MCF 10A (cell line): ENCODE measurements around the gene NR3C1. TPM values are rescaled to one million over a fixed set of nuclear protein-coding genes. Genes with fewer than 3 reads are reported as not detected.
A peak's percentile ranks its signal among the peaks of the same experiment; 100 is the strongest.
"Not testable (repeated sequence)": the region's sequence is repeated elsewhere in the genome, so short reads cannot be mapped to it uniquely, and the experiment has no call there.

Experiments
- BruUV-seq: library from RNA; stranded (reverse); fragments of 400-500 nt; replicated peaks from 2 replicates; lab custom pipeline; 2021; lab: Mats Ljungman, UMichigan
- CTCF ChIA-PET: fragments of 300-600 bp; sonication (Branson Sonifier 250); formaldehyde crosslinking; extraction: SDS; loops from one replicate; lab custom pipeline; 2021; ENCODE audit warnings: antibody characterized with exemption, inconsistent platforms; lab: Yijun Ruan, JAX
- POLR2A ChIA-PET: fragments of 300-600, 350-650 bp; sonication (Branson Sonifier 250); formaldehyde crosslinking; extraction: SDS; loops from one replicate; lab custom pipeline; 2020; ENCODE audit warnings: antibody characterized with exemption, inconsistent platforms; lab: Yijun Ruan, JAX
- DNase-seq: peaks from one replicate; pipeline ENCODE4 v3.0.0-alpha.2; 2018; ENCODE audit not compliant: unreplicated experiment
- H3K27ac Mint-ChIP-seq: one replicate; pipeline ENCODE4 v1.8.0; 2022; ENCODE audit warnings: mild to moderate bottlenecking, low read depth, mixed read lengths; ENCODE audit not compliant: unreplicated experiment
- H3K27me3 Mint-ChIP-seq: one replicate; pipeline ENCODE4 v1.8.0; 2022; ENCODE audit warnings: mixed read lengths; ENCODE audit not compliant: insufficient read depth, unreplicated experiment
- H3K36me3 Mint-ChIP-seq: one replicate; pipeline ENCODE4 v1.8.0; 2022; ENCODE audit warnings: mild to moderate bottlenecking, moderate library complexity, mixed read lengths; ENCODE audit not compliant: insufficient read depth, unreplicated experiment
- H3K4me1 Mint-ChIP-seq: one replicate; pipeline ENCODE4 v1.8.0; 2022; ENCODE audit warnings: mixed read lengths; ENCODE audit not compliant: insufficient read depth, unreplicated experiment
- H3K4me3 Mint-ChIP-seq: one replicate; pipeline ENCODE4 v1.8.0; 2022; ENCODE audit warnings: mild to moderate bottlenecking, moderate library complexity, mixed read lengths; ENCODE audit not compliant: unreplicated experiment
- H3K9me3 Mint-ChIP-seq: one replicate; pipeline ENCODE4 v1.8.0; 2022; ENCODE audit warnings: mixed read lengths; ENCODE audit not compliant: unreplicated experiment
- CTCF ChIP-seq: fragments of 200-600 bp; IDR thresholded peaks from one replicate; pipeline ENCODE4 v1.8.0; 2022; ENCODE audit warnings: antibody characterized with exemption, mild to moderate bottlenecking; ENCODE audit not compliant: unreplicated experiment
- intact Hi-C: fragments of 100-400 bp; cut with micrococcal nuclease; formaldehyde crosslinking; loops from 2 replicates; pipeline ENCODE4 v1.14.1; 2022
- total RNA-seq: library from RNA; stranded (reverse); gene quantifications from 2 replicates; pipeline ENCODE4 v1.2.3, GENCODE V29; 2022

Gene NR3C1
- total RNA-seq, 1 experiment from 2014 or later: 92.9 TPM

- Mint-ChIP-seq H3K27me3 (no peaks in the 10 kb centered on the region), H3K27ac (no peak overlapping the region), H3K9me3 (peaks cover 8% of the 10 kb centered on the region), H3K4me3 (no peak overlapping the region), H3K4me1 (peaks cover 32% of the 10 kb centered on the region), H3K36me3 (peaks cover 41% of the 10 kb centered on the region)
- ChIA-PET CTCF (interaction anchor here (0.7 kb wide), 1 partner anchor 11 kb away, joined by 3 read pairs; no protein-coding TSS in a partner anchor), POLR2A (interaction anchor here (0.6 to 1.5 kb wide), 4 partner anchors 9 to 510 kb away, joined by 3 to 4 read pairs (median 3); no protein-coding TSS in a partner anchor)
- no peak for TF ChIP-seq CTCF
- no peak for DNase-seq
- BruUV-seq: no TSS peak
- intact Hi-C loops: no loop called here
Measured at GRCh38 chr5:143331956-143332355, 71.5 kb downstream of the NR3C1 start.

DNA sequence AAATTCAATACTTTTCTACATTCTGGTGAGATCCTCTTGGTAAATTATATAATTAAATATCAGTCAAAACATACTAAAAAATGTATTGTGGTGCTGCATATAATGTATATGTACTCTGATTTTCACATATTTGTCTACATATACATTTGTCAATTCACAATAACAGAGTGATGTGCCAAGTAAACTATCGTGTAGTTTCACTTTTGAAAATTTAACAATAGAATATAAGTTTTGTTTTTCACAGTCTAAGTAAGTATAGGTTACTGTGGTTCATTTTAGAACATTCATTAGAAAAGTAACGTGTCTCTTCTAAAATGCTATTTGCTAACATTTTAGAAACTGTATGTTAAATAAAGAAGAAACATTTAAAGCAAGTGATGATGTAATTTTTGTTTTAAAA lies 73.6 kb downstream of the NR3C1 start:
- peaks cover 8% of the 10 kb centered on the region for H3K9me3 Mint-ChIP-seq
- TF ChIP-seq CTCF: no peak
- peaks cover 32% of the 10 kb centered on the region for H3K36me3 Mint-ChIP-seq
- BruUV-seq: no TSS peak
- intact Hi-C loops: no loop called here
- no peaks in the 10 kb centered on the region for H3K27me3 Mint-ChIP-seq
- CTCF ChIA-PET: no interaction called here
- no peak overlapping the region for H3K27ac Mint-ChIP-seq
- peaks cover 34% of the 10 kb centered on the region for H3K4me1 Mint-ChIP-seq
- no peak for DNase-seq
- POLR2A ChIA-PET: interaction anchor here (0.9 to 1.0 kb wide), 4 partner anchors 11 to 73 kb away, joined by 3 to 4 read pairs (median 4); partner anchors contain the start of gene NR3C1
- H3K4me3 Mint-ChIP-seq: no peak overlapping the region

- Mint-ChIP-seq H3K4me1 (peaks cover 28% of the 10 kb centered on the region), H3K27ac (no peak overlapping the region), H3K4me3 (no peak overlapping the region), H3K9me3 (peaks cover 8% of the 10 kb centered on the region), H3K27me3 (no peaks in the 10 kb centered on the region), H3K36me3 (peaks cover 25% of the 10 kb centered on the region)
- DNase-seq: no peak
- intact Hi-C loops: no loop called here
- CTCF ChIA-PET: interaction anchor here (0.6 to 0.7 kb wide), 2 partner anchors 122 to 558 kb away, joined by 3 read pairs; partner anchors contain the start of gene ARHGAP26
- TF ChIP-seq CTCF: no peak
- BruUV-seq: no TSS peak
- POLR2A ChIA-PET: interaction anchor here (1.0 kb wide), 1 partner anchor 11 kb away, joined by 4 read pairs; no protein-coding TSS in a partner anchor
Measured at GRCh38 chr5:143328589-143329220, 74.8 kb downstream of the NR3C1 start.

- H3K4me3 Mint-ChIP-seq, BruUV-seq, H3K27me3 Mint-ChIP-seq, H3K9me3 Mint-ChIP-seq, DNase-seq, H3K27ac Mint-ChIP-seq, intact Hi-C loops: not testable (repeated sequence)
- Mint-ChIP-seq H3K4me1 (peaks cover 34% of the 10 kb centered on the region), H3K36me3 (peaks cover 17% of the 10 kb centered on the region)
- ChIA-PET CTCF (interaction anchor here (0.9 kb wide), 1 partner anchor 45 kb away, joined by 3 read pairs; no protein-coding TSS in a partner anchor), POLR2A (interaction anchor here (2.9 kb wide), 1 partner anchor 13 kb away, joined by 14 read pairs; no protein-coding TSS in a partner anchor)
Measured at GRCh38 chr5:143325086-143325485, 78.4 kb downstream of the NR3C1 start.

DNA sequence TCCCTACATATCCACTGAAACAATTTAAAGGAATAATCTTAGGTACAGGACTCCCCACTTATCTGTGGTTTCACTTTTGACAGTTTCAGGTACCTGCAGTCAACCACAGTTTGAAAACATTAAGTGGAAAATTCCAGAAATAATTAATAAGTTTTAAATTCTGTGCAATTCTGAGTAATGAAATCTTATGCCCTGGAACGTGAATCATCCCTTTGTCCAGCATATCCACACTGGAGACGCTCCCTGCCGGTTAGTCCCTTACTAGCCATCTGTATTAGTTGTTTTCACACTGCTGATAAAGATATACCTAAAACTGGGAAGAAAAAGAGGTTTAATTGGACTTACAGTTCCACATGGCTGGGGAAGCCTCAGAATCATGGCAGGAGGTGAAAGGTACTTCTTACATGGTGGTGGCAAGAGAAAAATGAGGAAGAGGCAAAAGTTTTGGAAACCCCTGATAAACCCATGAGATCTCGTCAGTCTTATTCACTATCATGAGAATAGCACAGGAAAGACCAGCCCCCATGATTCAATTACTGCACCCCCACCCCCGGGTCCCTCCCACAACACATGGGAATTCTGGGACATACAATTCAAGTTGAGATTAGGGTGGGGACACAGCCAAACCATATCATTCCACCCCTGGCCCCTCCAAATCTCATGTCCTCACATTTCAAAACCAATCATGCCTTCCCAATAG lies 80.4 kb downstream of the NR3C1 start:
- POLR2A ChIA-PET: not testable (repeated sequence)
- H3K27ac Mint-ChIP-seq: peak overlapping the region; percentile 50
- CTCF ChIA-PET: interaction anchor here (0.6 kb wide), 1 partner anchor 36 kb away, joined by 3 read pairs; no protein-coding TSS in a partner anchor

More for the DNA sequence above, 80.4 kb downstream of the NR3C1 start:
- DNase-seq, H3K4me3 Mint-ChIP-seq, H3K9me3 Mint-ChIP-seq, intact Hi-C loops, BruUV-seq, H3K27me3 Mint-ChIP-seq: not testable (repeated sequence)
- Mint-ChIP-seq H3K36me3 (peaks cover 16% of the 10 kb centered on the region), H3K4me1 (peaks cover 23% of the 10 kb centered on the region)
